Neural cell (in vitro differentiated cells): Measurements from ENCODE around the gene GDI1. TPM values are rescaled to one million over a fixed set of nuclear protein-coding genes. Genes with fewer than 3 reads are reported as not detected.

Experiments used
- H2AFZ ChIP-seq: fragments of 200-600, 300-800 bp; sonication (generic), shearing (Covaris generic); 2 replicates; pipeline ENCODE4 v1.6.0; 2014; ENCODE audit warnings: low read depth, mild to moderate bottlenecking, antibody characterized with exemption, low read length, moderate library complexity
- H3F3A ChIP-seq: fragments of 200-600 bp; shearing (Covaris generic); 2 replicates; pipeline ENCODE4 v1.6.1; 2016; ENCODE audit warnings: mild to moderate bottlenecking, moderate library complexity, mixed read lengths, antibody characterized with exemption, low read length; ENCODE audit not compliant: insufficient read depth, poor library complexity, severe bottlenecking
- H3K27ac ChIP-seq: fragments of 200-600, 300-800 bp; sonication (generic), shearing (Covaris generic); 2 replicates; pipeline ENCODE4 v1.5.1; 2014; ENCODE audit warnings: mild to moderate bottlenecking, low read length, moderate library complexity
- H3K27me3 ChIP-seq: fragments of 300-800, 200-600 bp; sonication (generic), shearing (Covaris generic); 2 replicates; pipeline ENCODE4 v1.6.0; 2014; ENCODE audit warnings: mild to moderate bottlenecking, low read depth, low read length, moderate library complexity; ENCODE audit not compliant: insufficient read depth
- H3K36me3 ChIP-seq: fragments of 300-800, 200-600 bp; sonication (generic), shearing (Covaris generic); 2 replicates; pipeline ENCODE4 v1.5.1; 2014; ENCODE audit warnings: mild to moderate bottlenecking, antibody characterized with exemption, low read length, moderate library complexity; ENCODE audit not compliant: insufficient read depth
- H3K4me2 ChIP-seq: fragments of 300-800, 200-600 bp; sonication (generic), shearing (Covaris generic); 2 replicates; pipeline ENCODE4 v1.6.0; 2014; ENCODE audit warnings: mild to moderate bottlenecking, low read length
- H3K4me3 ChIP-seq: fragments of 300-800, 200-600 bp; sonication (generic), shearing (Covaris generic); 2 replicates; pipeline ENCODE4 v1.5.1; 2014; ENCODE audit warnings: mild to moderate bottlenecking, low read length, moderate library complexity
- H3K79me2 ChIP-seq: fragments of 200-600 bp; shearing (Covaris generic); replicated peaks from 2 replicates; pipeline ENCODE4 v1.6.0; 2014; ENCODE audit warnings: mild to moderate bottlenecking, low read length, moderate library complexity; ENCODE audit not compliant: insufficient read depth
- H3K9ac ChIP-seq: fragments of 300-800, 200-600 bp; sonication (generic), shearing (Covaris generic); 2 replicates; pipeline ENCODE4 v1.6.1; 2016; ENCODE audit warnings: mild to moderate bottlenecking, low read length, mixed read lengths
- H3K9me2 ChIP-seq: fragments of 200-600 bp; shearing (Covaris generic); 2 replicates; pipeline ENCODE4 v1.6.1; 2016; ENCODE audit warnings: mild to moderate bottlenecking, low read length, mixed read lengths; ENCODE audit not compliant: insufficient read depth
- H3K9me3 ChIP-seq: fragments of 200-600, 300-800 bp; sonication (generic), shearing (Covaris generic); 2 replicates; pipeline ENCODE4 v1.6.1; 2016; ENCODE audit warnings: mild to moderate bottlenecking, mixed run types, low read length, moderate library complexity, mixed read lengths
- H4K20me1 ChIP-seq: fragments of 200-600 bp; shearing (Covaris generic); 2 replicates; pipeline ENCODE4 v1.6.1; 2016; ENCODE audit warnings: mild to moderate bottlenecking, mixed run types; ENCODE audit not compliant: insufficient read depth
- EP300 ChIP-seq: fragments of 450-650 bp; conservative IDR thresholded peaks from 2 replicates; pipeline ENCODE4 v1.6.1; 2014; ENCODE audit warnings: antibody characterized with exemption, mild to moderate bottlenecking, moderate library complexity; ENCODE audit not compliant: poor library complexity, severe bottlenecking
- EZH2 ChIP-seq: fragments of 200-600, 300-800 bp; shearing (Covaris generic), sonication (generic); IDR thresholded peaks from 2 replicates; pipeline ENCODE4 v1.6.1; 2014; ENCODE audit warnings: antibody characterized with exemption, low read length, borderline replicate concordance, mild to moderate bottlenecking; ENCODE audit not compliant: insufficient read depth, poor library complexity, severe bottlenecking
- MXI1 ChIP-seq: fragments of 450-650 bp; conservative IDR thresholded peaks from 2 replicates; pipeline ENCODE4 v1.6.1; 2014; ENCODE audit warnings: antibody characterized with exemption, mild to moderate bottlenecking; ENCODE audit not compliant: poor library complexity, severe bottlenecking
- POLR2AphosphoS5 ChIP-seq: IDR thresholded peaks from 2 replicates; pipeline ENCODE4 v1.6.1; 2012
- RAD21 ChIP-seq: fragments of 450-650 bp; conservative IDR thresholded peaks from 2 replicates; pipeline ENCODE4 v1.6.1; 2014; ENCODE audit warnings: antibody characterized with exemption, mild to moderate bottlenecking, moderate library complexity
- SMC3 ChIP-seq: fragments of 450-650 bp; conservative IDR thresholded peaks from 2 replicates; pipeline ENCODE4 v1.6.1; 2014; ENCODE audit warnings: antibody characterized with exemption, mild to moderate bottlenecking, moderate library complexity; ENCODE audit not compliant: poor library complexity
- TAF1 ChIP-seq: IDR thresholded peaks from 2 replicates; pipeline ENCODE4 v1.6.1; 2012; ENCODE audit warnings: low read depth
- polyA plus RNA-seq: library from polyadenylated mRNA; depleted of rRNA; stranded (reverse); fragments of >200 nt; gene quantifications from 2 replicates; pipeline ENCODE4 v1.2.3, GENCODE V29; 2014
- TF ChIP-seq, protein P1 (sequence below): IDR thresholded peaks from 2 replicates; pipeline ENCODE4 v1.6.1; 2012; ENCODE audit warnings: borderline replicate concordance
- TF ChIP-seq, protein P2 (sequence below): fragments of 450-650 bp; IDR thresholded peaks from 2 replicates; pipeline ENCODE4 v1.5.1; 2014; ENCODE audit warnings: antibody characterized with exemption, mild to moderate bottlenecking, moderate library complexity; ENCODE audit not compliant: poor library complexity, severe bottlenecking

GDI1 gene
- polyA plus RNA-seq, 1 donor from 2014 or later = 370 TPM

DNA sequence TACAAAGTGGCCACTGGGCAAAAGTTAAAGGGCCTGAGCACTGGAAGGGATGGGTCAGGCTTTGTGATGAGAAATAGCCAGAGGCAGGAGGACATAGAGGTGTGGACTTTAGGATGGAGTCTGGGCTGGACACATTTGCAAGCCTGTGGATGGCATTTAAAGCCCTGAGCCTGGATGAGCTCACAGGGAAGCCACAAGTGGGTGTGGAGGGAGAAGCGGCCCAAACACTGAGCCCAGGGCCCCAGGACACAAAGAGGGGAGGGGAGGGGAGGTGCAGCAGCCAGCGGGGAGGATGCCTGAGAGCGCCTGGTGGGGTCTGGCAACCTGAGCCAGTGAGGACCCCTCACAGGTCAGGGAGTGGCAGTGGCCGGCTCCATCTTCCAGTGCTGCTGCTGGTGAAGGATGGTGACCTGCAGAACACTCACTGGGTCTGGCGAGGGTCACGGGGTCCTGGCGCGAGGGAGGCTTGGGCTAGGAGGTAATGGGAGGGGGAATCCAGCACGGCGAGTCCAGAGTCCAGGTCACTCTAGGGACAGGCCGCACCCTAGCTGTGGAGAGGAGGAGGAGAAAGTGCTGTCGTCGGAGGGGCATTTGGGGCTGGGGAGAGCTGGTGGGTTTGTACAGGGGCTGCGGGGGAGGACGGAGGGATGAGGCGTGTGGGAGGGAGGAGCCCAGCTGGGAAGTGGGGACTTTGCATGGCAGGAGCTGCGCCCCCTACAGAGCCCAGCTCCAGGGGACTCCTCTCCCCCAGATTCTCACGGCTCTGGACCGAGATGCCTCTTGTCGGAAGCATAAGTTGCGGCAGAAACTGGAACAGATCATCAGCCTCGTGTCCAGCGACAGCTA, 35.1 kb downstream of the GDI1 start:
- Histone ChIP-seq H3K4me2 (no peak overlapping the region), H3K9me2 (no peaks in the 10 kb centered on the region), H3K27ac (no peak overlapping the region), H3K9ac (no peak overlapping the region), H3K36me3 (no peaks in the 10 kb centered on the region), H3F3A (no peaks in the 10 kb centered on the region), H3K9me3 (no peaks in the 10 kb centered on the region), H3K4me3 (no peak overlapping the region), H2AFZ (no peak overlapping the region), H4K20me1 (no peaks in the 10 kb centered on the region), H3K79me2 (no peaks in the 10 kb centered on the region), H3K27me3 (no peaks in the 10 kb centered on the region)
- no peak for TF ChIP-seq MXI1
- TF ChIP-seq EP300 = no peak
- TF ChIP-seq, protein P1, sequence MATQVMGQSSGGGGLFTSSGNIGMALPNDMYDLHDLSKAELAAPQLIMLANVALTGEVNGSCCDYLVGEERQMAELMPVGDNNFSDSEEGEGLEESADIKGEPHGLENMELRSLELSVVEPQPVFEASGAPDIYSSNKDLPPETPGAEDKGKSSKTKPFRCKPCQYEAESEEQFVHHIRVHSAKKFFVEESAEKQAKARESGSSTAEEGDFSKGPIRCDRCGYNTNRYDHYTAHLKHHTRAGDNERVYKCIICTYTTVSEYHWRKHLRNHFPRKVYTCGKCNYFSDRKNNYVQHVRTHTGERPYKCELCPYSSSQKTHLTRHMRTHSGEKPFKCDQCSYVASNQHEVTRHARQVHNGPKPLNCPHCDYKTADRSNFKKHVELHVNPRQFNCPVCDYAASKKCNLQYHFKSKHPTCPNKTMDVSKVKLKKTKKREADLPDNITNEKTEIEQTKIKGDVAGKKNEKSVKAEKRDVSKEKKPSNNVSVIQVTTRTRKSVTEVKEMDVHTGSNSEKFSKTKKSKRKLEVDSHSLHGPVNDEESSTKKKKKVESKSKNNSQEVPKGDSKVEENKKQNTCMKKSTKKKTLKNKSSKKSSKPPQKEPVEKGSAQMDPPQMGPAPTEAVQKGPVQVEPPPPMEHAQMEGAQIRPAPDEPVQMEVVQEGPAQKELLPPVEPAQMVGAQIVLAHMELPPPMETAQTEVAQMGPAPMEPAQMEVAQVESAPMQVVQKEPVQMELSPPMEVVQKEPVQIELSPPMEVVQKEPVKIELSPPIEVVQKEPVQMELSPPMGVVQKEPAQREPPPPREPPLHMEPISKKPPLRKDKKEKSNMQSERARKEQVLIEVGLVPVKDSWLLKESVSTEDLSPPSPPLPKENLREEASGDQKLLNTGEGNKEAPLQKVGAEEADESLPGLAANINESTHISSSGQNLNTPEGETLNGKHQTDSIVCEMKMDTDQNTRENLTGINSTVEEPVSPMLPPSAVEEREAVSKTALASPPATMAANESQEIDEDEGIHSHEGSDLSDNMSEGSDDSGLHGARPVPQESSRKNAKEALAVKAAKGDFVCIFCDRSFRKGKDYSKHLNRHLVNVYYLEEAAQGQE = no peak
- TF ChIP-seq TAF1 = no peak
- TF ChIP-seq POLR2AphosphoS5 = no peak
- no peak for TF ChIP-seq RAD21
- no peak for TF ChIP-seq SMC3
- no peak for TF ChIP-seq EZH2
- TF ChIP-seq, protein P2, sequence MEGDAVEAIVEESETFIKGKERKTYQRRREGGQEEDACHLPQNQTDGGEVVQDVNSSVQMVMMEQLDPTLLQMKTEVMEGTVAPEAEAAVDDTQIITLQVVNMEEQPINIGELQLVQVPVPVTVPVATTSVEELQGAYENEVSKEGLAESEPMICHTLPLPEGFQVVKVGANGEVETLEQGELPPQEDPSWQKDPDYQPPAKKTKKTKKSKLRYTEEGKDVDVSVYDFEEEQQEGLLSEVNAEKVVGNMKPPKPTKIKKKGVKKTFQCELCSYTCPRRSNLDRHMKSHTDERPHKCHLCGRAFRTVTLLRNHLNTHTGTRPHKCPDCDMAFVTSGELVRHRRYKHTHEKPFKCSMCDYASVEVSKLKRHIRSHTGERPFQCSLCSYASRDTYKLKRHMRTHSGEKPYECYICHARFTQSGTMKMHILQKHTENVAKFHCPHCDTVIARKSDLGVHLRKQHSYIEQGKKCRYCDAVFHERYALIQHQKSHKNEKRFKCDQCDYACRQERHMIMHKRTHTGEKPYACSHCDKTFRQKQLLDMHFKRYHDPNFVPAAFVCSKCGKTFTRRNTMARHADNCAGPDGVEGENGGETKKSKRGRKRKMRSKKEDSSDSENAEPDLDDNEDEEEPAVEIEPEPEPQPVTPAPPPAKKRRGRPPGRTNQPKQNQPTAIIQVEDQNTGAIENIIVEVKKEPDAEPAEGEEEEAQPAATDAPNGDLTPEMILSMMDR = no peak

DNA sequence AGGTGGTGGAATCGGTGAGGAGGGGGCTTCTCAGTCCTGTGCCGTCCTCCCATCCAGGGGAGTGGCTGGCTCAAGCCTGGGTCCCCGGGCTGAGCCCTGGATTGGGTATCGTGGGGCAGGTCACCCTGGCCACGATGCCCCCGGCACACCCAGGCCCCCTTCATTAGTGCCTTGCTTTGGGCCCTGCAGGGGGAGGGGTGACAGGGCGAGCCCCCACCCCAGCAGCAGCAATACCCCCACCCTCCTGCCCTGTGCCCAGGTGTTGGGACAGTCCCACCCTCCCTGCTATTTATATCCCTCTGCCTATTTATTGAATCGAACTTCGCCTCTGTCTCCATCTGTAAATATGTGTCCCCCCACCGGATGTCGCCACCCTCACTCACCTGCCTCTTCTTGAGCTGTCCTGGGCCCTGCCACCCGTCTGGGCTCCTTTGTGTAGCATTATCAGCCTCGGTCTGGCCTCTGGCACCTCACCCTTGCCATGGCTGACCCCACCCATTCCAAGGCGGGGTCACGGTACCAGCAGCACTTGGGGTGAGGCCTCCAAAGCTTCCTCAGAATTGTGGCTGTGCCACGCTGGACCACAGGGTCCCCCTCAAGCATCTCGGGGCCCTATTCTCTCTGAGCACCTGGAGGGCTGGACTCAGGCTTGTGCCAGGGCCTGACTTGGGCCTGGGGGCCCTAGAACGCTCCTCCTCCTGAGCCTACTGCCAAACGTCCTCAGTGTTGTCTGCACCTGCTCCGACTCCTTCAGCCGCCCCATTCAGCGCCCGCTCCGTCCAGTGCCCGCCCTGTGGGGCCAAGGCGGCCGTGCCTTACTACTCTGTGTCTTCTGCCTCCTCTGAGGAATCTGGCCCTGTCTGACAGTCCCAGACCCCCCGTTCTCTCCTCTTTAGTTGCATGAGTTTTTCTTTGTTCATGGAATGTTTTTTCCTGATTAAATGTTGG, 36.0 kb downstream of the GDI1 start:
- H3K27me3 ChIP-seq = no peaks in the 10 kb centered on the region
- no peak for TF ChIP-seq EZH2
- TF ChIP-seq RAD21 = no peak
- no peak for TF ChIP-seq EP300
- TF ChIP-seq TAF1 = no peak
- TF ChIP-seq, protein P2 = no peak

More for the DNA sequence above, 36.0 kb downstream of the GDI1 start:
- Histone ChIP-seq H3K9ac (no peak overlapping the region), H3K9me2 (no peaks in the 10 kb centered on the region), H2AFZ (no peak overlapping the region), H3K27ac (no peak overlapping the region), H3F3A (no peaks in the 10 kb centered on the region), H3K4me3 (no peak overlapping the region), H4K20me1 (no peaks in the 10 kb centered on the region), H3K4me2 (no peak overlapping the region), H3K79me2 (no peaks in the 10 kb centered on the region), H3K9me3 (no peaks in the 10 kb centered on the region), H3K36me3 (no peaks in the 10 kb centered on the region)
